ENCODE measurements around the gene TCAF1. TPM values are rescaled to one million over a fixed set of nuclear protein-coding genes. Genes with fewer than 3 reads are reported as not detected.

Gene TCAF1
- total RNA-seq, 1 donor from 2014 or later: 18.4 TPM

- intact Hi-C loops (cut with micrococcal nuclease): loop anchor here (5.0 kb wide), 1 partner anchor 423 kb away; no protein-coding TSS in a partner anchor
- peaks cover 5% of the 10 kb centered on the region for H3K4me1 Mint-ChIP-seq (ENCODE audit: low read depth)
- H3K36me3 Mint-ChIP-seq (ENCODE audit: low read depth): no peaks in the 10 kb centered on the region
- no peak overlapping the region for H3K27ac Mint-ChIP-seq
- H3K4me3 Mint-ChIP-seq (ENCODE audit: low read depth): no peak overlapping the region
- DNase-seq (ENCODE audit: low spot score): no peak
- H3K27me3 Mint-ChIP-seq (ENCODE audit: low read depth): peaks cover 28% of the 10 kb centered on the region
- H3K9me3 Mint-ChIP-seq: no peaks in the 10 kb centered on the region
These were observed 13.1 kb upstream of the TCAF1 start for GRCh38 chr7:143914938-143915652.

DNA sequence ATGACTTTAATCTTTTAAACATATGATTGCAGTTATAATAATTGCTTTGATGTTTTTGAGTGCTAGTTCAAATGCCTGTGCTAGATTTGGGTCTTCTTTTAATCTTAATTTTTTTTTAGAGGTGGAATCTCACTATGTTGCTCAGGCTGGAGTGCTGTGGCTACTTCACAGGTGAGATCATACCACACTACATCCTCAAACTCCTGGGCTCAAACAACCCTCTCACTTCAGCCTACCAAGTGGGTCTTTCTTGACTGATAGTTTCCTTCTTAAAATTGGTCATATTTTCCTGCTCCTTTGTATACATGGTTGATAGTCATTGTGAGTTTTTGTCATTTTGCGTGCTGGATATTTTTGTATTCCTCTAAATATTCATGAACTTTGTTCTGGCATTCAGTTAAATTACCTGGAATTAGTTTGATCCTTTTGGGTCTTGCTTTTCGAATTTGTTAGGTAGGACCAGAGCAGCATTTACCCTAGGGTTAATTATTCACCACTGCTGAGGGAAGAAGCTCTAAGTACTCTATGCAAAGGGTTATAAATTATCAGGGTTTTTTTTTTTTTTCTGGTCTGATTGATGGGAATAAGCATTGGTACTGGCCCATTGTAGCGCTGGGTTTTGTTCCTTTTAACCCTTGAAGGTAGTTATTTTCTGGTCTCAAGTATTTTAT lies 12.1 kb upstream of the TCAF1 start:
- no peak overlapping the region for H3K27ac Mint-ChIP-seq
- intact Hi-C loops (cut with micrococcal nuclease): loop anchor here (5.0 kb wide), 1 partner anchor 422 kb away; no protein-coding TSS in a partner anchor
- peaks cover 25% of the 10 kb centered on the region for H3K27me3 Mint-ChIP-seq (ENCODE audit: low read depth)
- H3K4me1 Mint-ChIP-seq (ENCODE audit: low read depth): peaks cover 5% of the 10 kb centered on the region
- no peak for DNase-seq (ENCODE audit: low spot score)
- H3K9me3 Mint-ChIP-seq: no peaks in the 10 kb centered on the region
- H3K36me3 Mint-ChIP-seq (ENCODE audit: low read depth): no peaks in the 10 kb centered on the region
- H3K4me3 Mint-ChIP-seq (ENCODE audit: low read depth): no peak overlapping the region

GRCh38 chr7:143910473-143911248 lies 8.7 kb upstream of the TCAF1 start:
- Mint-ChIP-seq H3K4me3 (ENCODE audit: low read depth) (no peak overlapping the region), H3K9me3 (no peaks in the 10 kb centered on the region), H3K36me3 (ENCODE audit: low read depth) (no peaks in the 10 kb centered on the region), H3K4me1 (ENCODE audit: low read depth) (peaks cover 5% of the 10 kb centered on the region), H3K27me3 (ENCODE audit: low read depth) (peaks cover 21% of the 10 kb centered on the region), H3K27ac (no peak overlapping the region)
- intact Hi-C loops (cut with micrococcal nuclease): loop anchor here (5.0 kb wide), 1 partner anchor 418 kb away; no protein-coding TSS in a partner anchor
- DNase-seq (ENCODE audit: low spot score): no peak

DNA sequence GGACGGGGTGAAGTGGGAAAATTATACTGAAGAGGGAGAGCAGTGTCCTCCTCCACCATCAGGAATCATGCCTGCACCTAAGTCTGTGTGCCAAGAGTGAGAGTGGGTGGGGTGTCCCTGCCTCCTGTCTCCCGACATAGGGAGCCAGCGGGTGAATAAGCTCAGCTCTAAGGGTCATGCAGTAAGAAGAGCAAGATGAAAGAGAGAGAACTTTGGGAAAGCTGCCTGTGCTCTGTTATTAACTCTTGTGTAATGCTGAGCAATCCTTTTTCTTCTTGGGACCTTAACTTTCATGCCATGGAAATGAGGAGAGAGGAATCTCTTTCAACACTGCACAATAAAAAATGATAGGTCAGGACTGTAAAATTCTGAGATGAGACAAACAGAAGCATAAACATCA lies 7.9 kb upstream of the TCAF1 start:
- DNase-seq (ENCODE audit: low spot score): no peak
- no peak overlapping the region for H3K27ac Mint-ChIP-seq
- no peak overlapping the region for H3K4me3 Mint-ChIP-seq (ENCODE audit: low read depth)
- no peaks in the 10 kb centered on the region for H3K36me3 Mint-ChIP-seq (ENCODE audit: low read depth)
- no peaks in the 10 kb centered on the region for H3K9me3 Mint-ChIP-seq
- H3K4me1 Mint-ChIP-seq (ENCODE audit: low read depth): peaks cover 5% of the 10 kb centered on the region
- H3K27me3 Mint-ChIP-seq (ENCODE audit: low read depth): peaks cover 18% of the 10 kb centered on the region
- intact Hi-C loops (cut with micrococcal nuclease): loop anchor here (5.0 kb wide), 1 partner anchor 418 kb away; no protein-coding TSS in a partner anchor

GRCh38 chr7:143908120-143908519 lies 6.1 kb upstream of the TCAF1 start:
- Mint-ChIP-seq H3K4me1 (ENCODE audit: low read depth) (peaks cover 5% of the 10 kb centered on the region), H3K36me3 (ENCODE audit: low read depth) (no peaks in the 10 kb centered on the region), H3K9me3 (no peaks in the 10 kb centered on the region), H3K27ac (no peak overlapping the region), H3K27me3 (ENCODE audit: low read depth) (peaks cover 9% of the 10 kb centered on the region), H3K4me3 (ENCODE audit: low read depth) (no peak overlapping the region)
- intact Hi-C loops (cut with micrococcal nuclease): no loop called here
- DNase-seq (ENCODE audit: low spot score): no peak

DNA sequence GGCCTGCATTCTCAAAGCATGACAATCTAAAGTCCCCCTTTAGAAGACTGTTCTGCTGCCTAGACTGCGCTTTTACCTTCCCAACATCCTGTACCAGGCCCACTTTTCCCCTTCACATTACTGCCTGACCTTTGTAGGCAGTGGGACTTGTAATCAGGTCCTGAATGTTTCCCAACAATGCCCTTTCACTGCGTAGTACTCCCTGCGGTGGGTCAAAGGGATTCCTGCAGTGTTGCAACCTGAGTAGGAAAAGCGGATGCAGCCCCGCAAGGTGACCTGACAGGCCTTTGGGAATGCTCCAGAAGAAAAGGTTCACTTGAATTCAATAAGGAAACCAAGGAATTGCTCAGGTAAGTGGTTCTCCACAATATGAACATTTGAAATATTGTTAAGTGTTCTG lies 4.9 kb upstream of the TCAF1 start:
- Mint-ChIP-seq H3K4me1 (ENCODE audit: low read depth) (peaks cover 8% of the 10 kb centered on the region), H3K27me3 (ENCODE audit: low read depth) (peaks cover 9% of the 10 kb centered on the region), H3K4me3 (ENCODE audit: low read depth) (no peak overlapping the region), H3K27ac (no peak overlapping the region), H3K36me3 (ENCODE audit: low read depth) (no peaks in the 10 kb centered on the region), H3K9me3 (no peaks in the 10 kb centered on the region)
- intact Hi-C loops (cut with micrococcal nuclease): loop anchor here (2.0 kb wide), 1 partner anchor 22 kb away; no protein-coding TSS in a partner anchor
- no peak for DNase-seq (ENCODE audit: low spot score)

GRCh38 chr7:143906151-143906550 lies 4.2 kb upstream of the TCAF1 start:
- Mint-ChIP-seq H3K36me3 (ENCODE audit: low read depth) (peaks cover 2% of the 10 kb centered on the region), H3K9me3 (no peaks in the 10 kb centered on the region), H3K27ac (no peak overlapping the region), H3K27me3 (ENCODE audit: low read depth) (peaks cover 9% of the 10 kb centered on the region), H3K4me3 (ENCODE audit: low read depth) (no peak overlapping the region), H3K4me1 (ENCODE audit: low read depth) (peaks cover 10% of the 10 kb centered on the region)
- intact Hi-C loops (cut with micrococcal nuclease): loop anchor here (2.0 kb wide), 1 partner anchor 23 kb away; no protein-coding TSS in a partner anchor
- DNase-seq (ENCODE audit: low spot score): no peak

DNA sequence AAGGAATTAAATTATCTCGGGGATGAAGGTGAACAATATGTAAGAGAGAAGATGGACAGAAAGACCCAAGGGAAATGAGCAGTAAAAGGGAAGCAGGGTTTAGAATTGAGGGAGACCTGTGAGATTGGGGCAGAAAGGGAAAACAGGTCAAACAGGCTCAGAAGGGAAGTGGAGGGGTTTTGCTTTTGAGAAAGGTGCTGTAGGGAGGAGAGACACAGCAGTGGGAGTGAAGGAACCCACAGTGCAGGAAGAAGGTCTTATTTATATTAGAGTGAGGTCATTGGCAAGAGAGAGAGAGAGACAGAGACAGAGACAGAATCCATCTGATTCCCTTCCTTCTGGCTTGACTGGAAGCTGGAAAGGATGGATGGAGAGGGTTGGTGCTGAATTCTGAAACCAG lies 3.5 kb upstream of the TCAF1 start:
- Mint-ChIP-seq H3K9me3 (no peaks in the 10 kb centered on the region), H3K27ac (no peak overlapping the region), H3K4me1 (ENCODE audit: low read depth) (peaks cover 13% of the 10 kb centered on the region), H3K27me3 (ENCODE audit: low read depth) (peaks cover 9% of the 10 kb centered on the region), H3K4me3 (ENCODE audit: low read depth) (no peak overlapping the region), H3K36me3 (ENCODE audit: low read depth) (peaks cover 5% of the 10 kb centered on the region)
- no peak for DNase-seq (ENCODE audit: low spot score)
- intact Hi-C loops (cut with micrococcal nuclease): no loop called here

- DNase-seq (ENCODE audit: low spot score): no peak
- Mint-ChIP-seq H3K4me3 (ENCODE audit: low read depth) (peak overlapping the region; percentile 94), H3K27me3 (ENCODE audit: low read depth) (no peaks in the 10 kb centered on the region), H3K4me1 (ENCODE audit: low read depth) (peaks cover 23% of the 10 kb centered on the region), H3K36me3 (ENCODE audit: low read depth) (peaks cover 12% of the 10 kb centered on the region), H3K27ac (peak overlapping the region; percentile 78), H3K9me3 (no peaks in the 10 kb centered on the region)
- intact Hi-C loops (cut with micrococcal nuclease): loop anchor here (5.0 kb wide), 1 partner anchor 225 kb away; no protein-coding TSS in a partner anchor
These were observed 440 bp upstream of the TCAF1 start for GRCh38 chr7:143902332-143902899.

GRCh38 chr7:143901332-143901667 lies 676 bp downstream of the TCAF1 start:
- DNase-seq (ENCODE audit: low spot score): no peak
- no peaks in the 10 kb centered on the region for H3K27me3 Mint-ChIP-seq (ENCODE audit: low read depth)
- peaks cover 12% of the 10 kb centered on the region for H3K36me3 Mint-ChIP-seq (ENCODE audit: low read depth)
- H3K4me3 Mint-ChIP-seq (ENCODE audit: low read depth): peak overlapping the region; percentile 94
- H3K9me3 Mint-ChIP-seq: no peaks in the 10 kb centered on the region
- H3K4me1 Mint-ChIP-seq (ENCODE audit: low read depth): peaks cover 23% of the 10 kb centered on the region
- intact Hi-C loops (cut with micrococcal nuclease): loop anchor here (1.0 to 5.0 kb wide), 2 partner anchors 8 to 226 kb away; no protein-coding TSS in a partner anchor
- H3K27ac Mint-ChIP-seq: peak overlapping the region; percentile 78

GRCh38 chr7:143900230-143900766 lies 1.7 kb downstream of the TCAF1 start:
- intact Hi-C loops (cut with micrococcal nuclease): loop anchor here (5.0 kb wide), 1 partner anchor 227 kb away; no protein-coding TSS in a partner anchor
- Mint-ChIP-seq H3K9me3 (no peaks in the 10 kb centered on the region), H3K4me1 (ENCODE audit: low read depth) (peaks cover 23% of the 10 kb centered on the region), H3K36me3 (ENCODE audit: low read depth) (peaks cover 12% of the 10 kb centered on the region), H3K27ac (peak overlapping the region; percentile 5), H3K4me3 (ENCODE audit: low read depth) (peak overlapping the region; percentile 94), H3K27me3 (ENCODE audit: low read depth) (no peaks in the 10 kb centered on the region)
- no peak for DNase-seq (ENCODE audit: low spot score)

GRCh38 chr7:143898810-143899209 lies 3.2 kb downstream of the TCAF1 start:
- no peak for DNase-seq (ENCODE audit: low spot score)
- peaks cover 12% of the 10 kb centered on the region for H3K36me3 Mint-ChIP-seq (ENCODE audit: low read depth)
- no peak overlapping the region for H3K4me3 Mint-ChIP-seq (ENCODE audit: low read depth)
- peaks cover 23% of the 10 kb centered on the region for H3K4me1 Mint-ChIP-seq (ENCODE audit: low read depth)
- H3K27me3 Mint-ChIP-seq (ENCODE audit: low read depth): no peaks in the 10 kb centered on the region
- intact Hi-C loops (cut with micrococcal nuclease): no loop called here
- H3K27ac Mint-ChIP-seq: no peak overlapping the region
- H3K9me3 Mint-ChIP-seq: no peaks in the 10 kb centered on the region

Measured in activated T-helper 2 cell treated with anti-CD3 and anti-CD28 coated beads, Interferon-gamma antibody, Interleukin-2, Interleukin-4, amounts not matched to agents 10 μg/mL and 5 μg/mL and 100 μg/mL, durations not matched to agents 14 hours and 24 hours and 36 hours (primary cell).